ENCODE measurements around the gene KDSR.
A peak's percentile ranks its signal among the peaks of the same experiment; 100 is the strongest.

The KDSR gene

GRCh38 chr18:63336366-63337099 lies 30.5 kb downstream of the KDSR start:
- peak; percentile 98 for FAIRE-seq
- DNase-seq (ENCODE audit: insufficient read length, low spot score): no peak
- no peak for TF ChIP-seq CTCF (IDR thresholded peaks at IDR 0.05; ENCODE audit: insufficient read depth, missing control alignments)

- FAIRE-seq: no peak
- DNase-seq (ENCODE audit: insufficient read length, low spot score): no peak
- TF ChIP-seq CTCF (IDR thresholded peaks at IDR 0.05; ENCODE audit: insufficient read depth, missing control alignments): no peak
Measured at GRCh38 chr18:63331105-63331504, 35.9 kb downstream of the KDSR start.

GRCh38 chr18:63329431-63330145 lies 37.4 kb downstream of the KDSR start:
- no peak for DNase-seq (ENCODE audit: insufficient read length, low spot score)
- TF ChIP-seq CTCF (IDR thresholded peaks at IDR 0.05; ENCODE audit: insufficient read depth, missing control alignments): no peak
- peak; percentile 96 for FAIRE-seq

GRCh38 chr18:63326011-63326410 lies 41.0 kb downstream of the KDSR start:
- DNase-seq (ENCODE audit: insufficient read length, low spot score) (no peak), FAIRE-seq (no peak)
- no peak for TF ChIP-seq CTCF (IDR thresholded peaks at IDR 0.05; ENCODE audit: insufficient read depth, missing control alignments)

GRCh38 chr18:63325086-63325686 lies 41.8 kb downstream of the KDSR start:
- FAIRE-seq (no peak), DNase-seq (ENCODE audit: insufficient read length, low spot score) (no peak)
- TF ChIP-seq CTCF (IDR thresholded peaks at IDR 0.05; ENCODE audit: insufficient read depth, missing control alignments): no peak

GRCh38 chr18:63322908-63323634 lies 43.9 kb downstream of the KDSR start:
- FAIRE-seq (peak; percentile 100), DNase-seq (ENCODE audit: insufficient read length, low spot score) (peak; percentile 83)
- TF ChIP-seq CTCF (IDR thresholded peaks at IDR 0.05; ENCODE audit: insufficient read depth, missing control alignments): peak; percentile 82

Data from D721Med (cell line).